OCI-LY1 (cell line): Measurements from ENCODE around the gene WHAMM.

Experiments used
- H2AFZ ChIP-seq: fragments of 200-600 bp; sonication (generic), shearing (Covaris generic); 2 replicates; pipeline ENCODE4 v1.6.0; 2014; ENCODE audit warnings: antibody characterized with exemption, mild to moderate bottlenecking, low read length
- H3F3A ChIP-seq: fragments of 200-600 bp; sonication (generic), shearing (Covaris generic); 2 replicates; pipeline ENCODE4 v1.6.0; 2014; ENCODE audit warnings: mild to moderate bottlenecking, antibody characterized with exemption, low read length, moderate library complexity; ENCODE audit not compliant: insufficient read depth
- H3K27ac ChIP-seq: fragments of 200-600 bp; sonication (generic); 2 replicates; pipeline ENCODE4 v1.5.1; 2014; ENCODE audit warnings: low read length, mixed run types, mild to moderate bottlenecking, low read depth; ENCODE audit not compliant: poor library complexity, severe bottlenecking
- H3K27me3 ChIP-seq: fragments of 200-600 bp; sonication (generic); 2 replicates; pipeline ENCODE4 v1.6.0; 2014; ENCODE audit warnings: antibody characterized with exemption, mild to moderate bottlenecking, low read length, moderate library complexity; ENCODE audit not compliant: insufficient read depth
- H3K36me3 ChIP-seq: fragments of 200-600 bp; sonication (generic); 2 replicates; pipeline ENCODE4 v1.6.1; 2014; ENCODE audit warnings: mild to moderate bottlenecking, antibody characterized with exemption, low read length, moderate library complexity, mixed read lengths; ENCODE audit not compliant: insufficient read depth
- H3K4me1 ChIP-seq: fragments of 200-600 bp; sonication (generic); 2 replicates; pipeline ENCODE4 v1.5.1; 2014; ENCODE audit warnings: mild to moderate bottlenecking, low read length, moderate library complexity; ENCODE audit not compliant: insufficient read depth, severe bottlenecking
- H3K4me2 ChIP-seq: fragments of 200-600 bp; sonication (generic), shearing (Covaris generic); 2 replicates; pipeline ENCODE4 v1.6.1; 2014; ENCODE audit warnings: low read length
- H3K4me3 ChIP-seq: fragments of 200-600 bp; sonication (generic); 2 replicates; pipeline ENCODE4 v1.5.1; 2014; ENCODE audit warnings: low read length, low read depth, mild to moderate bottlenecking, mixed read lengths; ENCODE audit not compliant: poor library complexity, severe bottlenecking
- H3K79me2 ChIP-seq: fragments of 200-600 bp; shearing (Covaris generic); 2 replicates; pipeline ENCODE4 v1.6.1; 2016; ENCODE audit warnings: mixed run types, low read length, mixed read lengths; ENCODE audit not compliant: insufficient read depth
- H3K9ac ChIP-seq: fragments of 200-600 bp; sonication (generic), shearing (Covaris generic); 2 replicates; pipeline ENCODE4 v1.6.1; 2014; ENCODE audit warnings: mild to moderate bottlenecking, low read length, mixed read lengths
- H3K9me2 ChIP-seq: fragments of 200-600 bp; sonication (generic), shearing (Covaris generic); 2 replicates; pipeline ENCODE4 v1.6.1; 2014; ENCODE audit warnings: low read depth, mild to moderate bottlenecking, low read length, mixed read lengths
- H3K9me3 ChIP-seq: fragments of 200-600 bp; shearing (Covaris generic); 2 replicates; pipeline ENCODE4 v1.6.1; 2014; ENCODE audit warnings: low read length, mixed read lengths
- H4K20me1 ChIP-seq: fragments of 200-600 bp; sonication (generic), shearing (Covaris generic); 2 replicates; pipeline ENCODE4 v1.6.0; 2016; ENCODE audit warnings: mild to moderate bottlenecking, low read length; ENCODE audit not compliant: insufficient read depth
- EZH2 ChIP-seq: fragments of 200-600 bp; sonication (generic), shearing (Covaris generic); IDR thresholded peaks from 2 replicates; pipeline ENCODE4 v1.8.0; 2017; ENCODE audit warnings: borderline replicate concordance, mixed run types, mild to moderate bottlenecking, antibody characterized with exemption, low read length, moderate library complexity, mixed read lengths
- TF ChIP-seq, protein P1 (sequence below): fragments of 200-600 bp; sonication (generic), shearing (Covaris generic); IDR thresholded peaks from 2 replicates; pipeline ENCODE4 v1.5.1; 2017; ENCODE audit warnings: mild to moderate bottlenecking, antibody characterized with exemption, low read length, moderate library complexity, mixed read lengths

WHAMM gene

DNA sequence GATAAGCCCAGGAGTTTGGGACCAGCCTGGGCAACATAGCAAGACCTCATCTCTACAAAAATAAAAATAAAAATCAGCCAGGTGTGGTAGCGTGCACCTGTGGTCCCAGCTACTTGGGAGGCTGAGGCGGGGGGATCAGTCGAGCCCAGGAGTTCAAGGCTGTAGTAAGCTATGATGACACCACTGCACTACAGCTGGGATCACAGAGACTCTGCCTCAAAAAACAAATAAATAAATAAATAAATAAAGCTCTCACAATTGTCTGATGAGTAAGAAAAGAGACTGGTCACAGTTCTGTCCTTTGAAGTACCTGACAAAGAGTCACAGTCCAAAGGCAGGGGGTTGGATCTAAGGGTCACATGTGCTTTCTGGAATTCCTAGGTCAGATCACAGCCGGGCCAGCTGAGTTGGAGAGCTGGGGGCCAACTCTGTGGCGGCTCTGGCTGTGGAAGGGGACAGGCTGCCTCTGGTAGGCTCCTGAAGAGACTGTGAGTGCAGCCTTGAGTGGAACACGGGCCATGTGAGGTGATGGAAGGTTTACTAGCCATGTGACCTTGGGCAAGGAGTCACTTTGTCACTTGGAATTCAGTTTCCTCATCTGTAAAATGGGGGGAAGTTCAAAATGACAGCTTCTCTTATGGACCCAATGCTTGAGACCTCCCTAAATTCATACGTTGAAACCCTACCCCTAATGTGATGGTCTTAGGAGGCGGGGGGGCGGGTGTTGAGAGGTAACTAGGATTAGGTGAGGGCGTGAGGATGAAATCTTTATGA is 47.2 kb downstream of the WHAMM start:
- Histone ChIP-seq H3K9me3 (no peaks in the 10 kb centered on the region), H3K4me3 (no peak overlapping the region), H3K4me2 (no peak overlapping the region), H3K27ac (no peak overlapping the region), H3K79me2 (no peaks in the 10 kb centered on the region), H3K27me3 (no peaks in the 10 kb centered on the region), H2AFZ (no peak overlapping the region), H3K9ac (no peak overlapping the region), H3K4me1 (peaks cover 29% of the 10 kb centered on the region), H3K36me3 (no peaks in the 10 kb centered on the region), H4K20me1 (no peaks in the 10 kb centered on the region), H3F3A (no peaks in the 10 kb centered on the region), H3K9me2 (no peaks in the 10 kb centered on the region)
- TF ChIP-seq, protein P1, sequence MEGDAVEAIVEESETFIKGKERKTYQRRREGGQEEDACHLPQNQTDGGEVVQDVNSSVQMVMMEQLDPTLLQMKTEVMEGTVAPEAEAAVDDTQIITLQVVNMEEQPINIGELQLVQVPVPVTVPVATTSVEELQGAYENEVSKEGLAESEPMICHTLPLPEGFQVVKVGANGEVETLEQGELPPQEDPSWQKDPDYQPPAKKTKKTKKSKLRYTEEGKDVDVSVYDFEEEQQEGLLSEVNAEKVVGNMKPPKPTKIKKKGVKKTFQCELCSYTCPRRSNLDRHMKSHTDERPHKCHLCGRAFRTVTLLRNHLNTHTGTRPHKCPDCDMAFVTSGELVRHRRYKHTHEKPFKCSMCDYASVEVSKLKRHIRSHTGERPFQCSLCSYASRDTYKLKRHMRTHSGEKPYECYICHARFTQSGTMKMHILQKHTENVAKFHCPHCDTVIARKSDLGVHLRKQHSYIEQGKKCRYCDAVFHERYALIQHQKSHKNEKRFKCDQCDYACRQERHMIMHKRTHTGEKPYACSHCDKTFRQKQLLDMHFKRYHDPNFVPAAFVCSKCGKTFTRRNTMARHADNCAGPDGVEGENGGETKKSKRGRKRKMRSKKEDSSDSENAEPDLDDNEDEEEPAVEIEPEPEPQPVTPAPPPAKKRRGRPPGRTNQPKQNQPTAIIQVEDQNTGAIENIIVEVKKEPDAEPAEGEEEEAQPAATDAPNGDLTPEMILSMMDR = no peak
- TF ChIP-seq EZH2 = no peak

DNA sequence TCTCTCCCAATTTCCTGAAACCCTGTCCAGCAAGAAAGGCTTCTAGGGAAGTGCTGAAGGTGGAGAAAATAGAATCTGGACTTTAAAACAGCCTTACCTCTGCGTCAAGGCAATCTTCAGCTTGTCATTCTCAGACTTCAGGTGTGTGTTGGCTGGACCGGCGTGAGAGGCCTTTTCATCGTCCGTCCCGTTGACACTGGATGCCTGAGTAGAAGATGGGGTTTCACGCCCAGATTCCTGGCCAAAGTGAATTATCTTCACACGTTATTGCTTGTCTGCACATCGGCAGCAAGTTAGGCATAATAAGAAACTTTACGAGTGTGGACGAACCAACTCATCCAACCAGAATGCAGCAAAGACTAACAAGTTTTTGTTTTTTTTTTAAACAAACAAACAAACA is 49.5 kb downstream of the WHAMM start:
- Histone ChIP-seq H2AFZ (no peak overlapping the region), H3F3A (no peaks in the 10 kb centered on the region), H4K20me1 (no peaks in the 10 kb centered on the region), H3K9me2 (no peaks in the 10 kb centered on the region), H3K4me1 (peaks cover 7% of the 10 kb centered on the region), H3K4me2 (no peak overlapping the region), H3K27me3 (no peaks in the 10 kb centered on the region), H3K9ac (no peak overlapping the region), H3K9me3 (no peaks in the 10 kb centered on the region), H3K4me3 (no peak overlapping the region), H3K79me2 (no peaks in the 10 kb centered on the region), H3K27ac (no peak overlapping the region), H3K36me3 (no peaks in the 10 kb centered on the region)
- TF ChIP-seq EZH2 = no peak
- TF ChIP-seq, protein P1 = no peak

DNA sequence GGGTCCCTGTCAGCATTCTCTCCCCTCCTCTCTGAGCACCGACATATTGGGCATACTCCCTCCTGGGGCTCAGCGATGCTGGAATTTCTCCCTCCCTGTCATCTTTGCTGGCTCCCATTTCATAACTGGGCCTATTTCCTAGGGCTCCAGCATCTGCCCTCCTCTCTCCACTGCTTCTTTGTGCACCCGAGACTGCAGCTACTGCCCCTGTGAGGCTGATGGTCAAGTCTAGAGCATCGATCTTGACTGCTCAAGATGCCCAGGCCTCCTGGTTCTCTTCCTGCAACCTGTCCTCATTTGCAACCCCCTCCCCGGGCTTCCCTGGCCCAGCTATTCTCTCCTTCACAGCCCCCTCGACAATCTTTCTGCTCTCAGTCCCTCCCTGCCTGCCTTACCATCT is 53.5 kb downstream of the WHAMM start:
- Histone ChIP-seq H4K20me1 (no peaks in the 10 kb centered on the region), H3F3A (no peaks in the 10 kb centered on the region), H3K9me2 (no peaks in the 10 kb centered on the region), H3K36me3 (no peaks in the 10 kb centered on the region; the same call in 1 of the 2 replicates), H3K4me1 (no peaks in the 10 kb centered on the region), H3K9me3 (no peaks in the 10 kb centered on the region), H3K4me3 (no peak overlapping the region), H3K79me2 (no peaks in the 10 kb centered on the region), H2AFZ (no peak overlapping the region), H3K27ac (no peak overlapping the region), H3K9ac (no peak overlapping the region), H3K27me3 (no peaks in the 10 kb centered on the region), H3K4me2 (no peak overlapping the region)
- TF ChIP-seq EZH2 = no peak
- TF ChIP-seq, protein P1 = no peak
